Activated T-helper 1 cell treated with anti-CD3 and anti-CD28 coated beads, Interleukin-12 subunit alpha, Interleukin-12 subunit beta, Interleukin-2, Interleukin-4 antibody, amounts not matched to agents 30 ng/mL and 10 ng/mL and 1 ng/mL, durations not matched to agents 14 hours and 24 hours and 36 hours (primary cell): ENCODE results near the gene MCC. TPM values are rescaled to one million over a fixed set of nuclear protein-coding genes. Genes with fewer than 3 reads are reported as not detected.

Experiments
- DNase-seq: peaks from one replicate; pipeline ENCODE4 v3.0.0; 2021; ENCODE audit warnings: low spot score
- H3K27ac Mint-ChIP-seq: one replicate; pipeline ENCODE4 v1.8.0; 2021; ENCODE audit warnings: mild to moderate bottlenecking, mixed read lengths
- H3K27me3 Mint-ChIP-seq: one replicate; pipeline ENCODE4 v1.8.0; 2022; ENCODE audit warnings: mild to moderate bottlenecking, moderate library complexity, mixed read lengths; ENCODE audit not compliant: insufficient read depth
- H3K36me3 Mint-ChIP-seq: one replicate; pipeline ENCODE4 v1.8.0; 2021; ENCODE audit warnings: low read depth, mixed read lengths
- H3K4me1 Mint-ChIP-seq: one replicate; pipeline ENCODE4 v1.8.0; 2021; ENCODE audit warnings: low read depth, mixed read lengths
- H3K4me3 Mint-ChIP-seq: one replicate; pipeline ENCODE4 v1.8.0; 2021; ENCODE audit warnings: mild to moderate bottlenecking, moderate library complexity, mixed read lengths
- H3K9me3 Mint-ChIP-seq: one replicate; pipeline ENCODE4 v1.8.0; 2021; ENCODE audit warnings: mixed read lengths
- intact Hi-C: fragments of 100-400 bp; cut with micrococcal nuclease; formaldehyde crosslinking; loops from one replicate; pipeline ENCODE4 v1.15.1; 2024
- total RNA-seq: library from RNA; stranded (reverse); gene quantifications from 2 replicates; pipeline ENCODE4 v1.2.3, GENCODE V29; 2022

Gene MCC
- total RNA-seq, 1 donor from 2014 or later, result 1.3 TPM

DNA sequence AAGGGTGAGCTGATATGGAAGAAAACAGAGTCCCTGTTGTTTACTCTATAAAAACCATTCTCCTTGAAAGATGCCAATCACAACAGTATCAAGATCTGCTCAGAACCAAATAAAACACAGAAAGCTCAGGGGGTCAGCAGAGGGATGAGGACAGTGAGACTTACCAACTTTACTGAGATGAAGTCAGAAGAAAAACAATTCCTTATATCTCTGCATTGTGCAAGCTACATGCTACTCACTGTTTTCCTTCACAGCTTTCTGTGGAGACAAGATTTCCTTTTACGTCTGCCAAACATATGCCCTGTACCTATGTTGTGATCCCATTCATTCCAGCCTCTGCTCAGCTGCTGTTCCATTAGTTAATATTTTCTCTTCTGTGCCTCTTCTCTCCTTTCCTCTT, 239.0 kb downstream of the MCC start:
- intact Hi-C loops, result no loop called here
- H3K9me3 Mint-ChIP-seq, result no peaks in the 10 kb centered on the region
- no peak overlapping the region for H3K27ac Mint-ChIP-seq
- H3K4me3 Mint-ChIP-seq, result no peak overlapping the region
- H3K36me3 Mint-ChIP-seq, result no peaks in the 10 kb centered on the region
- no peaks in the 10 kb centered on the region for H3K4me1 Mint-ChIP-seq
- H3K27me3 Mint-ChIP-seq, result peaks cover 9% of the 10 kb centered on the region
- DNase-seq, result no peak

DNA sequence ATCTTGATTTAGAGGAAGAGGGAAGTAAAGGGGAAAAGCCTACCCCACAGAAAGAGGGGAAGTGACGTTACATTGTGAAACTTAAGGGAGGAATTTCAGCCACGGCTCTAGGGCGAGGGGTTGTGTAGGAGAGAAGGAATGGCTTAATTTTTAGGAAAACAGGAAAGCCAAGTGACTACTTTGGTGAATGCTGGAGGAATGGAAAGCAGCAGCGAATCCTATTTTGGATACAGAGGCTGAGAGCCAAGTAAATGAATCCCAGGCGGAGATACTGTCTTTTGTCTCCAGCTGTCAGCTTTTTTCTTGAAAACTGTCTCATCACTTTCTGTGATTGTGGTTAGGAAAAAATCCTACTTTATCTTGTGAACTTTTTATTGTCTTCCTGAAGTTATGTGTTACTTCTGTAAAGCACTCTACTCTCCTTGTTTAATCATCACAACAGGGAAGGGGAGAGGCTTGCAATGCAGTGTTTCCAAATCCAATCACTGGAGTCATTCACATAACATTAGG, 241.8 kb downstream of the MCC start:
- Mint-ChIP-seq H3K36me3 (no peaks in the 10 kb centered on the region), H3K9me3 (no peaks in the 10 kb centered on the region), H3K4me3 (no peak overlapping the region), H3K27ac (no peak overlapping the region), H3K4me1 (no peaks in the 10 kb centered on the region), H3K27me3 (peaks cover 10% of the 10 kb centered on the region)
- DNase-seq, result no peak
- intact Hi-C loops, result no loop called here

DNA sequence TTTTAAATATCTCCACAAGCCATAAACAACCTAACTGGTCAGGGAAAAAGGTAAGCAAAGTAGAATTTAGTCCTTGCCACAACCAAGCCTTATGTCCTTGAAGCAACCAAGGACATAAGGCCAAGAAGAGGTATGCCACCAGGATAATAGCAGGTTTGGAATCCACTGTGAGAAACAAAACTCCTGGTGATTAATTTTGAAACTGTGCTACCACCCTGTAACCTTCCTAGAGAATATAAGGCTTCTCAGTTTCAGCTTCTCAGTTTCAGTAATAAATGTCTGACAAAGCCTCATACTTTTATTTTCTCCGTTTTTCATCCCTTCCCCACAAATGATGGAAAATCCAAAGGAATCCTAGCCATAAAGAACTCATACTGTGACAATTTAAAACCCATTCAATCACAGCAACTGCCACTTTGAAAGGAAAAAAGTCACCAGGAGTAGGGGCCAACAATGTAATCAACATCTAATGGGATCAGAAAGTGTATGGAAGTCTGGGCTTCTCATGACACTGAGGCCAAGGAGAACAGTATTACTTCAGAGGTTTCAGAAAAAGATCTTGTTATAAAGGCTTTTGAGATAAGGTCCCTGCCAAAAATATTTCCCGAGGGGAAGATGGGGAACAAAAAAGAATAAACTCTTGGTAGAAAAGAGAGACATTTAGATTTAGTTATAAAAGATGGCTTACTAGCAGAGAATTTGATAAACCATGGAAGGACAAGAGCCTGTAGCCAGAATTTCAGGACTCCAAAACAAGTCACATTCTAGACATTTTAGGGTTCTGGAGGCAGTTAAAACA, 242.6 kb downstream of the MCC start:
- Mint-ChIP-seq H3K9me3 (no peaks in the 10 kb centered on the region), H3K27ac (no peak overlapping the region), H3K36me3 (no peaks in the 10 kb centered on the region), H3K4me3 (no peak overlapping the region), H3K27me3 (peaks cover 10% of the 10 kb centered on the region), H3K4me1 (no peaks in the 10 kb centered on the region)
- no peak for DNase-seq
- intact Hi-C loops, result no loop called here

DNA sequence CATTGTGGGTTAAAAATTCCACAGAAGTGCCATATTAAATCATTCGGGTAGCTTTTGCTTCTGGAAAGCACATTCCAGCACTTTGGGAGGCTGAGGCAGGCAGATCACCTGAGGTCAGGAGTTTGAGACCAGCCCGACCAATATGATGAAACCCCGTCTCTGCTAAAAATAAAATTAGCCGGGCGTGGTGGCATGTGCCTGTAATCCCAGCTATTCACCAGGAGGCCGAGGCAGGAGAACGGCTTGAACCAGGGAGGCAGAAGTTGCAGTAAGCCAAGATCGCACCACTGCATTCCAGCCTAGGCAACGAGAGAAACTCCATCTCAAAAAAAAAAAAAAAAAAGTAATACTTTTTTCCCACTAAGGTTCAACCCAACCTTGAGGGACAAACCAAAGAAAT, 243.3 kb downstream of the MCC start:
- H3K4me3 Mint-ChIP-seq, result no peak overlapping the region
- intact Hi-C loops, result no loop called here
- peaks cover 10% of the 10 kb centered on the region for H3K27me3 Mint-ChIP-seq
- no peak overlapping the region for H3K27ac Mint-ChIP-seq
- no peaks in the 10 kb centered on the region for H3K9me3 Mint-ChIP-seq
- no peaks in the 10 kb centered on the region for H3K36me3 Mint-ChIP-seq
- no peaks in the 10 kb centered on the region for H3K4me1 Mint-ChIP-seq
- no peak for DNase-seq

DNA sequence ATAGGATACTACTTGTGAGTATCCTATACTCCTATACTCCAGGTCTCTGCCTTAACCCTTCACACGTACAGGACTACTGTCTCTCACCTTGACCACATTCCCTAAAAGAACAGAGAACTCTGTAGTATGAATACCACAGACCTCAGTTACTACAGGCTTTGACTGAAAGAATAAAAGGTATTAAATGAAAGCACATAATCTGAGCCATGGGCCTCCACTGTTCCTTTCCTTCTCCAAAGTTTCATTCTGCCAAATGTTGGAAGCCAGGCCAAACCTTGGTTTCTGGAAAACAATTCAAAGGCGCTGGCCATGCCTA, 244.9 kb downstream of the MCC start:
- Mint-ChIP-seq H3K36me3 (no peaks in the 10 kb centered on the region), H3K4me3 (no peak overlapping the region), H3K27ac (no peak overlapping the region), H3K4me1 (no peaks in the 10 kb centered on the region), H3K9me3 (no peaks in the 10 kb centered on the region), H3K27me3 (peaks cover 12% of the 10 kb centered on the region)
- intact Hi-C loops, result no loop called here
- DNase-seq, result no peak

- intact Hi-C loops, result no loop called here
- H3K4me1 Mint-ChIP-seq, result no peaks in the 10 kb centered on the region
- no peak overlapping the region for H3K27ac Mint-ChIP-seq
- H3K27me3 Mint-ChIP-seq, result peaks cover 18% of the 10 kb centered on the region
- no peak for DNase-seq
- H3K36me3 Mint-ChIP-seq, result no peaks in the 10 kb centered on the region
- no peaks in the 10 kb centered on the region for H3K9me3 Mint-ChIP-seq
- H3K4me3 Mint-ChIP-seq, result no peak overlapping the region
Measured at GRCh38 chr5:113242481-113243348, 245.5 kb downstream of the MCC start.

- Mint-ChIP-seq H3K4me1 (no peaks in the 10 kb centered on the region), H3K27me3 (peaks cover 30% of the 10 kb centered on the region), H3K27ac (no peak overlapping the region), H3K4me3 (no peak overlapping the region), H3K9me3 (no peaks in the 10 kb centered on the region), H3K36me3 (no peaks in the 10 kb centered on the region)
- DNase-seq, result no peak
- intact Hi-C loops, result no loop called here
Measured at GRCh38 chr5:113240951-113241726, 247.1 kb downstream of the MCC start.

- no peaks in the 10 kb centered on the region for H3K9me3 Mint-ChIP-seq
- intact Hi-C loops, result no loop called here
- no peak overlapping the region for H3K4me3 Mint-ChIP-seq
- no peak for DNase-seq
- H3K27me3 Mint-ChIP-seq, result peaks cover 28% of the 10 kb centered on the region
- no peaks in the 10 kb centered on the region for H3K4me1 Mint-ChIP-seq
- H3K36me3 Mint-ChIP-seq, result no peaks in the 10 kb centered on the region
- H3K27ac Mint-ChIP-seq, result no peak overlapping the region
Measured at GRCh38 chr5:113240032-113240431, 248.2 kb downstream of the MCC start.

DNA sequence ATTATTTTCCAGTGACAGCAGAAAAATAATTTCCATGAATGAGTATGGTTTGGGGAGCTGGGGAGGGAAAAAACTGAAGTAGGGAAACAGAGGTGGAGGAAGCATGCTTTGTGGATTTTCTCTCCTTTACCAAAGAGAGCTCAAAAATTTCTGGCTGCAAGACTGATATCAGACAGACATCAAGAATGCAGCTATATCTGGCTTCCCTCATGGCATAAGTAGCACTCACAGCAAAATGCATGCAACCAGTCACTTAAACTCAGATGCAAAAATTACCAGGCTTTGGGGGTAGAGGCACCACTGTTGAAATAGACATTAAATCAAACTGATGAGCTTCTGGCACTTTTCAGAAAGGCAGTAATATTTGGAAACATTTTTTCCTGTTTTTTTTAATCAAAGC, 250.4 kb downstream of the MCC start:
- Mint-ChIP-seq H3K36me3 (no peaks in the 10 kb centered on the region), H3K9me3 (no peaks in the 10 kb centered on the region), H3K4me1 (no peaks in the 10 kb centered on the region), H3K27ac (no peak overlapping the region), H3K4me3 (no peak overlapping the region), H3K27me3 (peaks cover 39% of the 10 kb centered on the region)
- intact Hi-C loops, result no loop called here
- no peak for DNase-seq

DNA sequence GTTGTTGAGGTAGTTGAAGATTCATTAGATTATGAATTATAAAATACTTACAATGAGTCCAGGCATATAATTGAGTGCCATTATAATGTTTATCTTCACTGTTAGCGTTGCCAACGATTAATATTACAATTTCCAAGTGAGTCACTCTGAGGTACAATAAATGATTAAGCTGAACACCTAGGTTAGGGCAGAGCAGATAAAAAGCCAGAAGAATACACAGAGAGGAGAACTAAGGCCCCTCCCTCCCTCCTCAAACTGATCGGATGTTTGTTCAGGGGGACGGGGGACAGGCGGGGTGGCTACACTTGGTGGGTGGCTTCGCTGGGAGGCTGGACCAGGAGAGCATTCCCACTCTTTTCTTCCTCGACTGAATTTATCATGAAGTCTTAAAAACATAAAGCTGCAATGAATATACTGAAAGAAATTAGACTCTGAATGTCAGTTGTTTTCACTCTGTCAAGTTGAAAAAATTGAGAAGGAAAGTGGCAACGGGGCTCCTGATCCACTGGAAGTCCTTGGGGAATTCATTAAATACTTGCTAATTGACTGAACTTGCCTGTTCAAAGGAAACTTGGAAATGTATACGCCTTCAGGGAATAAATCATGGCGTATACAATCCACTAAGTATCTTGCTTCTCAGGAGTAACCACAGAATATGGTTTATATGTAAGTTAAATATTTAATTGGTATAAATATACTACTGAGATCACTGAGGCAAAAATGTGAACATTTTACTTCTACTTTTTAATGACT, 251.5 kb downstream of the MCC start:
- no peak overlapping the region for H3K4me3 Mint-ChIP-seq
- intact Hi-C loops, result no loop called here
- DNase-seq, result no peak
- no peaks in the 10 kb centered on the region for H3K9me3 Mint-ChIP-seq
- H3K4me1 Mint-ChIP-seq, result no peaks in the 10 kb centered on the region
- H3K27me3 Mint-ChIP-seq, result peaks cover 40% of the 10 kb centered on the region
- no peak overlapping the region for H3K27ac Mint-ChIP-seq
- H3K36me3 Mint-ChIP-seq, result no peaks in the 10 kb centered on the region

GRCh38 chr5:113235884-113236283, 252.4 kb downstream of the MCC start:
- Mint-ChIP-seq H3K4me3 (no peak overlapping the region), H3K4me1 (no peaks in the 10 kb centered on the region), H3K9me3 (no peaks in the 10 kb centered on the region), H3K27ac (no peak overlapping the region), H3K36me3 (no peaks in the 10 kb centered on the region), H3K27me3 (peaks cover 38% of the 10 kb centered on the region)
- DNase-seq, result no peak
- intact Hi-C loops, result no loop called here

GRCh38 chr5:113234546-113234945, 253.7 kb downstream of the MCC start:
- H3K4me1 Mint-ChIP-seq, result no peaks in the 10 kb centered on the region
- no peak for DNase-seq
- no peaks in the 10 kb centered on the region for H3K9me3 Mint-ChIP-seq
- H3K27me3 Mint-ChIP-seq, result peaks cover 41% of the 10 kb centered on the region
- no peak overlapping the region for H3K27ac Mint-ChIP-seq
- H3K36me3 Mint-ChIP-seq, result no peaks in the 10 kb centered on the region
- intact Hi-C loops, result no loop called here
- H3K4me3 Mint-ChIP-seq, result no peak overlapping the region
